Heart left ventricle (tissue), 13 donors: ENCODE measurements around the gene CTF1.

Experiments
- CTCF ChIP-seq, 12 donors: fragments of 200-600 bp; sonication (generic) in 4 of 12; IDR thresholded peaks; one replicate each; pipeline versions ENCODE4 v1.5.0 to v1.8.0; 2018 to 2022; ENCODE audit warnings: antibody characterized with exemption in 12 of 12, mild to moderate bottlenecking in 5 of 12
- POLR2A ChIP-seq, 2 donors: fragments of 450-650 bp; IDR thresholded peaks; one replicate each; pipeline ENCODE4 v1.6.1; 2017; ENCODE audit warnings: antibody characterized with exemption in 2 of 2, mild to moderate bottlenecking in 2 of 2, moderate library complexity in 2 of 2
- donor health status: ischemic (EF 13 %, LVEDD 7.1; RV severe dilation, severe dysfunction).
- donor health status: DM: no; HTN: yes; CAD: no.
- donor health status: DM: no; HTN: no; CAD: no.
- donor health status: ischemic (EF 25% LVEDD 6.9; RV normal size, moderate dysfunction).
- donor health status: ischemic (EF 25% LVEDD 5.7; RV mildly dilated, moderate dysfunction).
- donor health status: ischemic (EF 35%, LVEDD 5.7; RV mildly dilated, moderate dysfunction).
- donor health status: nonischemic (EF 11% LVEDD 7.7; RV severe dilation, severe dysfunction).
- donor health status: DM: yes; HTN: yes; CAD: no.
- donor health status: PGD.
- donor health status: ischemic (EF 29% LVEDD 5.4; RV normal size, mild dysfunction).
- donor health status: nonischemic (EF 23%, LVEDD 6.1; RV moderate dilation, normal function).

- no peak for TF ChIP-seq CTCF (IDR thresholded peaks at IDR 0.05)
- TF ChIP-seq POLR2A (IDR thresholded peaks at IDR 0.05), result no peak
Measured at GRCh38 chr16:30912794-30913412, 16.5 kb downstream of the CTF1 start.
